GM18951 (cell line): Measurements from ENCODE around the gene NHLRC1.

Experiments
- POLR2A ChIP-seq: IDR thresholded peaks from 4 replicates; pipeline ENCODE4 v1.6.1; 2011; ENCODE audit warnings: mild to moderate bottlenecking; ENCODE audit not compliant: insufficient read length, insufficient read depth; ENCODE audit errors: extremely low read depth
- in situ Hi-C: fragments of 300-500 bp; cut with MboI; formaldehyde crosslinking; loops from one replicate; pipeline ENCODE4 v1.12.0; 2022; ENCODE audit warnings: low sequenced_read_pairs, mixed read lengths, inconsistent platforms; ENCODE audit not compliant: unreplicated experiment

Gene NHLRC1

GRCh38 chr6:18119236-18119635, 3.2 kb downstream of the NHLRC1 start:
- no peak for TF ChIP-seq POLR2A
- in situ Hi-C loops, result no loop called here

GRCh38 chr6:18118330-18118729, 4.1 kb downstream of the NHLRC1 start:
- TF ChIP-seq POLR2A, result no peak
- in situ Hi-C loops, result no loop called here

GRCh38 chr6:18117136-18117535, 5.3 kb downstream of the NHLRC1 start:
- in situ Hi-C loops, result no loop called here
- TF ChIP-seq POLR2A, result no peak

GRCh38 chr6:18115356-18115755, 7.1 kb downstream of the NHLRC1 start:
- in situ Hi-C loops, result no loop called here
- TF ChIP-seq POLR2A, result no peak

GRCh38 chr6:18110162-18110561, 12.3 kb downstream of the NHLRC1 start:
- no peak for TF ChIP-seq POLR2A

GRCh38 chr6:18107061-18107460, 15.4 kb downstream of the NHLRC1 start:
- TF ChIP-seq POLR2A, result no peak
- in situ Hi-C loops, result no loop called here

More at GRCh38 chr6:18110162-18110561, 12.3 kb downstream of the NHLRC1 start:
- in situ Hi-C loops, result no loop called here

GRCh38 chr6:18102783-18103509, 19.5 kb downstream of the NHLRC1 start:
- in situ Hi-C loops, result no loop called here
- no peak for TF ChIP-seq POLR2A

- no peak for TF ChIP-seq POLR2A
- in situ Hi-C loops, result no loop called here
Observed at GRCh38 chr6:18101873-18102272, 20.6 kb downstream of the NHLRC1 start.

- in situ Hi-C loops, result no loop called here
- TF ChIP-seq POLR2A, result no peak
Observed at GRCh38 chr6:18101271-18101670, 21.2 kb downstream of the NHLRC1 start.

- TF ChIP-seq POLR2A, result no peak
- in situ Hi-C loops, result no loop called here
Observed at GRCh38 chr6:18100296-18100695, 22.2 kb downstream of the NHLRC1 start.

- TF ChIP-seq POLR2A, result no peak
- in situ Hi-C loops, result no loop called here
Observed at GRCh38 chr6:18099511-18099910, 23.0 kb downstream of the NHLRC1 start.

- TF ChIP-seq POLR2A, result no peak
- in situ Hi-C loops, result no loop called here
Observed at GRCh38 chr6:18096423-18096822, 26.1 kb downstream of the NHLRC1 start.

- no peak for TF ChIP-seq POLR2A
- in situ Hi-C loops, result no loop called here
Observed at GRCh38 chr6:18091382-18091781, 31.1 kb downstream of the NHLRC1 start.

GRCh38 chr6:18090349-18090786, 32.1 kb downstream of the NHLRC1 start:
- in situ Hi-C loops, result no loop called here
- no peak for TF ChIP-seq POLR2A
